Right kidney (tissue), 1 donor: ENCODE measurements around the gene DCBLD1.
"Not testable (repeated sequence)": the region's sequence is repeated elsewhere in the genome, so short reads cannot be mapped to it uniquely, and the experiment has no call there.

Experiments
- DNase-seq: peaks from one replicate; pipeline ENCODE4 v3.0.0-alpha.2; 2016

Gene DCBLD1

GRCh38 chr6:117498159-117498558, 15.7 kb downstream of the DCBLD1 start:
- no peak for DNase-seq

GRCh38 chr6:117501722-117502121, 19.2 kb downstream of the DCBLD1 start:
- DNase-seq, result no peak

- no peak for DNase-seq
Measured at GRCh38 chr6:117502580-117502979, 20.1 kb downstream of the DCBLD1 start.

GRCh38 chr6:117503211-117503610, 20.7 kb downstream of the DCBLD1 start:
- no peak for DNase-seq

GRCh38 chr6:117504478-117505144, 22.1 kb downstream of the DCBLD1 start:
- no peak for DNase-seq

GRCh38 chr6:117505311-117505710, 22.8 kb downstream of the DCBLD1 start:
- DNase-seq, result no peak

GRCh38 chr6:117506180-117506835, 23.8 kb downstream of the DCBLD1 start:
- no peak for DNase-seq

- DNase-seq, result no peak
Measured at GRCh38 chr6:117506907-117507306, 24.4 kb downstream of the DCBLD1 start.

- DNase-seq, result no peak
Measured at GRCh38 chr6:117508450-117508971, 26.0 kb downstream of the DCBLD1 start.

- no peak for DNase-seq
Measured at GRCh38 chr6:117509021-117509420, 26.5 kb downstream of the DCBLD1 start.

GRCh38 chr6:117512056-117512828, 29.8 kb downstream of the DCBLD1 start:
- DNase-seq, result no peak

- no peak for DNase-seq
Measured at GRCh38 chr6:117512987-117513573, 30.6 kb downstream of the DCBLD1 start.

GRCh38 chr6:117513778-117514365, 31.4 kb downstream of the DCBLD1 start:
- no peak for DNase-seq

GRCh38 chr6:117514655-117515054, 32.2 kb downstream of the DCBLD1 start:
- DNase-seq, result no peak

GRCh38 chr6:117515326-117515725, 32.9 kb downstream of the DCBLD1 start:
- DNase-seq, result no peak

- not testable (repeated sequence) for DNase-seq
Measured at GRCh38 chr6:117517995-117518394, 35.5 kb downstream of the DCBLD1 start.

GRCh38 chr6:117518870-117519269, 36.4 kb downstream of the DCBLD1 start:
- DNase-seq, result no peak

- DNase-seq, result no peak
Measured at GRCh38 chr6:117520603-117521395, 38.3 kb downstream of the DCBLD1 start.

GRCh38 chr6:117521791-117522502, 39.5 kb downstream of the DCBLD1 start:
- no peak for DNase-seq

GRCh38 chr6:117525607-117526006, 43.1 kb downstream of the DCBLD1 start:
- DNase-seq, result no peak
